ENCODE measurements around the gene HDLBP.

Gene HDLBP

GRCh38 chr2:241218131-241219029, 97.1 kb downstream of the HDLBP start:
- Histone ChIP-seq H3K9me3 (ENCODE audit: control insufficient read depth in 5 of 5, low read length in 5 of 5) (no peaks in the 10 kb centered on the region), H3K4me3 (ENCODE audit: low read depth in 1 of 5, low read length in 5 of 5) (peak overlapping the region; percentile 51 to 63 (median 61)), H3K4me1 (ENCODE audit: control insufficient read depth in 5 of 5, insufficient read depth in 5 of 5, low read length in 5 of 5) (peaks cover 0 to 16% (median 14%) of the 10 kb centered on the region in 5 donors), H3K27ac (ENCODE audit: low read depth, low read length) (no peak overlapping the region), H3K27me3 (ENCODE audit: control insufficient read depth in 5 of 5, insufficient read depth in 4 of 5, low read length in 5 of 5) (peaks cover 0 to 2% (median 0%) of the 10 kb centered on the region in 5 donors), H3K9ac (ENCODE audit: low read length in 5 of 5) (peak overlapping the region in 3 of 5 donors; percentile 47 to 70 (median 48)), H3K36me3 (ENCODE audit: control insufficient read depth in 5 of 5, insufficient read depth in 5 of 5, low read length in 5 of 5) (no peaks in the 10 kb centered on the region)

DNA sequence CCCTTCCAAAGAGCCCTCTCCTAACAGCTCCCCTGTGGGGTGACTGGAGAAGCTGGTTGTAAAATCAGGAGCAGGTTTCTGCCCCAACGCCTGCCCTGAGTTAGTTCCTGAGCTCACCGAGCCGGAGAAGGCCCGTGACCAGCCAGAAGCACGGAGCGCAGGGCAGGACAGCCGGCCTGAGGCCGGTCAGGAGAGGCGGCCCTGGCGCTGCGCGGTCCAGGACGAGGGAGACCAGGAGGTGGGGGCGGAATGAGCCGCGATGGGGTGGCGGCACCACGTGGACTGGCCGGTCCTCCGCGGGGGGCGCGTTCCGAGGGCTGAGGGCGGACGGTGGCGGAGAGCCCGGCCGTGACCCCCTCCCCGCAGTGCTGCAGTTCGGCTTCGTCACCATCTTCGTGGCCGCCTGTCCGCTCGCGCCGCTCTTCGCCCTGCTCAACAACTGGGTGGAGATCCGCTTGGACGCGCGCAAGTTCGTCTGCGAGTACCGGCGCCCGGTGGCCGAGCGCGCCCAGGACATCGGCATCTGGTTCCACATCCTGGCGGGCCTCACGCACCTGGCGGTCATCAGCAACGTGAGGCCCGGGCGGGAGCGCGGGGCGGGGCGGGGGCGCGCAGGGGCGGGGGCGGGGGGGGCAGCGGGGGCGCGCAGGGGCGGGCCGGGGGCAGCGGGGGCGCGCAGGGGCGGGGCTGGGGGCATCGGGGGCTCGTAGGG, 98.0 kb downstream of the HDLBP start:
- H3K4me1 ChIP-seq (ENCODE audit: control insufficient read depth in 5 of 5, insufficient read depth in 5 of 5, low read length in 5 of 5) = peaks cover 0 to 15% (median 14%) of the 10 kb centered on the region in 5 donors
- H3K27me3 ChIP-seq (ENCODE audit: control insufficient read depth in 5 of 5, insufficient read depth in 4 of 5, low read length in 5 of 5) = peaks cover 0 to 3% (median 0%) of the 10 kb centered on the region in 5 donors
- peak overlapping the region in 1 of 5 donors; percentile 45 for H3K9ac ChIP-seq (ENCODE audit: low read length in 5 of 5)
- peak overlapping the region; percentile 37 for H3K27ac ChIP-seq (ENCODE audit: low read depth, low read length)
- peak overlapping the region in 4 of 5 donors; percentile 56 to 69 (median 61) for H3K4me3 ChIP-seq (ENCODE audit: low read depth in 1 of 5, low read length in 5 of 5)
- H3K9me3 ChIP-seq (ENCODE audit: control insufficient read depth in 5 of 5, low read length in 5 of 5) = no peaks in the 10 kb centered on the region
- H3K36me3 ChIP-seq (ENCODE audit: control insufficient read depth in 5 of 5, insufficient read depth in 5 of 5, low read length in 5 of 5) = no peaks in the 10 kb centered on the region

- H3K27ac ChIP-seq (ENCODE audit: low read depth, low read length) = no peak overlapping the region
- H3K9me3 ChIP-seq (ENCODE audit: control insufficient read depth in 5 of 5, low read length in 5 of 5) = no peaks in the 10 kb centered on the region
- no peaks in the 10 kb centered on the region for H3K36me3 ChIP-seq (ENCODE audit: control insufficient read depth in 5 of 5, insufficient read depth in 5 of 5, low read length in 5 of 5)
- H3K4me1 ChIP-seq (ENCODE audit: control insufficient read depth in 5 of 5, insufficient read depth in 5 of 5, low read length in 5 of 5) = peaks cover 0 to 15% (median 14%) of the 10 kb centered on the region in 5 donors
- peaks cover 0 to 4% (median 0%) of the 10 kb centered on the region in 5 donors for H3K27me3 ChIP-seq (ENCODE audit: control insufficient read depth in 5 of 5, insufficient read depth in 4 of 5, low read length in 5 of 5)
- H3K9ac ChIP-seq (ENCODE audit: low read length in 5 of 5) = no peak overlapping the region
- H3K4me3 ChIP-seq (ENCODE audit: low read depth in 1 of 5, low read length in 5 of 5) = no peak overlapping the region
Observed at GRCh38 chr2:241216211-241216761, 99.2 kb downstream of the HDLBP start.

DNA sequence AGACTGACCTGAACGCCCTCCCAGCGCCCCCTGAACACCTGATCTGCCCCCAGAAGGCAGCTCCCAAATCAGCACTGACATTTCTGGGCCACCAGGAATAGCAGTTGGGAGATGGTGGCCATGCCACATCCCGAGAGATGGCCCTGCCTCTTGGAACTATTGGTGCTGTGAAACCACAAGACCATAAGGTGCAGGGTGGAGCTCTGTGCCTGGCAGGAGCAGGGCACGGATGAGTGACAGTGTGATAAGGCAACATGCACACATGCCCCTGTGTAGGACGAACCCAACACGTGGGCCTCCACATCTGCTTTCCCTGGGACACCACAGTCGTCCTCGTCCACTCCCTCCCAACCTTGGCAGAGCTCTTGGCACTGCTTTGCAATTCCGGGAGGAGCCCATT, 100.1 kb downstream of the HDLBP start:
- peaks cover 0 to 4% (median 0%) of the 10 kb centered on the region in 5 donors for H3K27me3 ChIP-seq (ENCODE audit: control insufficient read depth in 5 of 5, insufficient read depth in 4 of 5, low read length in 5 of 5)
- no peaks in the 10 kb centered on the region for H3K36me3 ChIP-seq (ENCODE audit: control insufficient read depth in 5 of 5, insufficient read depth in 5 of 5, low read length in 5 of 5)
- no peak overlapping the region for H3K9ac ChIP-seq (ENCODE audit: low read length in 5 of 5)
- no peak overlapping the region for H3K4me3 ChIP-seq (ENCODE audit: low read depth in 1 of 5, low read length in 5 of 5)
- H3K27ac ChIP-seq (ENCODE audit: low read depth, low read length) = no peak overlapping the region
- H3K4me1 ChIP-seq (ENCODE audit: control insufficient read depth in 5 of 5, insufficient read depth in 5 of 5, low read length in 5 of 5) = peaks cover 0 to 15% (median 14%) of the 10 kb centered on the region in 5 donors
- H3K9me3 ChIP-seq (ENCODE audit: control insufficient read depth in 5 of 5, low read length in 5 of 5) = no peaks in the 10 kb centered on the region

GRCh38 chr2:241214766-241215165, 100.7 kb downstream of the HDLBP start:
- H3K27ac ChIP-seq (ENCODE audit: low read depth, low read length) = no peak overlapping the region
- H3K36me3 ChIP-seq (ENCODE audit: control insufficient read depth in 5 of 5, insufficient read depth in 5 of 5, low read length in 5 of 5) = no peaks in the 10 kb centered on the region
- H3K4me1 ChIP-seq (ENCODE audit: control insufficient read depth in 5 of 5, insufficient read depth in 5 of 5, low read length in 5 of 5) = peaks cover 0 to 15% (median 14%) of the 10 kb centered on the region in 5 donors
- no peak overlapping the region for H3K4me3 ChIP-seq (ENCODE audit: low read depth in 1 of 5, low read length in 5 of 5)
- H3K27me3 ChIP-seq (ENCODE audit: control insufficient read depth in 5 of 5, insufficient read depth in 4 of 5, low read length in 5 of 5) = peaks cover 0 to 4% (median 0%) of the 10 kb centered on the region in 5 donors
- no peaks in the 10 kb centered on the region for H3K9me3 ChIP-seq (ENCODE audit: control insufficient read depth in 5 of 5, low read length in 5 of 5)
- H3K9ac ChIP-seq (ENCODE audit: low read length in 5 of 5) = no peak overlapping the region

- H3K9me3 ChIP-seq (ENCODE audit: control insufficient read depth in 5 of 5, low read length in 5 of 5) = no peaks in the 10 kb centered on the region
- peaks cover 0 to 4% (median 0%) of the 10 kb centered on the region in 5 donors for H3K27me3 ChIP-seq (ENCODE audit: control insufficient read depth in 5 of 5, insufficient read depth in 4 of 5, low read length in 5 of 5)
- peaks cover 0 to 14% (median 12%) of the 10 kb centered on the region in 5 donors for H3K4me1 ChIP-seq (ENCODE audit: control insufficient read depth in 5 of 5, insufficient read depth in 5 of 5, low read length in 5 of 5)
- no peak overlapping the region for H3K4me3 ChIP-seq (ENCODE audit: low read depth in 1 of 5, low read length in 5 of 5)
- H3K27ac ChIP-seq (ENCODE audit: low read depth, low read length) = no peak overlapping the region
- no peaks in the 10 kb centered on the region for H3K36me3 ChIP-seq (ENCODE audit: control insufficient read depth in 5 of 5, insufficient read depth in 5 of 5, low read length in 5 of 5)
- no peak overlapping the region for H3K9ac ChIP-seq (ENCODE audit: low read length in 5 of 5)
Observed at GRCh38 chr2:241214209-241214608, 101.3 kb downstream of the HDLBP start.

DNA sequence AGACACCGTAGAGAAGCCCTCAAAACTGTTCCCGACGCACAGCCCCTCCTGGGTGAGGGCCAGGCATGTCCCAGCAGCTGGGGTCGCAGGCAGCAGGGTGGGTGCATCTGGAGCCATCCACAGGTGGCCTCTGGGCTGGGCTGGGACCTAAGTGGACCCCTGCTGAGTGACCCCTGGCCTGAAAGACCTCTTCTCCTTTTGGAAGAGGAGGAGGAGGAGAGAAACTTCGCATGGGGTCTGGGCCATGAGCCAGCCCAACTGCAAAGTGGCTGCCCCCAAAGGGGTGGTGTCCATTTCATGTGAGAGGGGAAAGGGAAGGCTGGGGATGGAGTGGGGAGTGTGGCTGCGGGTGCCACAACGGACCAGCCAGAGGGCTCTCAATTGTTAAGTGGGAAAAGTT, 101.9 kb downstream of the HDLBP start:
- Histone ChIP-seq H3K36me3 (ENCODE audit: control insufficient read depth in 5 of 5, insufficient read depth in 5 of 5, low read length in 5 of 5) (no peaks in the 10 kb centered on the region), H3K9ac (ENCODE audit: low read length in 5 of 5) (no peak overlapping the region), H3K4me1 (ENCODE audit: control insufficient read depth in 5 of 5, insufficient read depth in 5 of 5, low read length in 5 of 5) (peaks cover 0 to 9% (median 6%) of the 10 kb centered on the region in 5 donors), H3K27me3 (ENCODE audit: control insufficient read depth in 5 of 5, insufficient read depth in 4 of 5, low read length in 5 of 5) (peaks cover 0 to 4% (median 0%) of the 10 kb centered on the region in 5 donors), H3K27ac (ENCODE audit: low read depth, low read length) (no peak overlapping the region), H3K9me3 (ENCODE audit: control insufficient read depth in 5 of 5, low read length in 5 of 5) (no peaks in the 10 kb centered on the region), H3K4me3 (ENCODE audit: low read depth in 1 of 5, low read length in 5 of 5) (no peak overlapping the region)

DNA sequence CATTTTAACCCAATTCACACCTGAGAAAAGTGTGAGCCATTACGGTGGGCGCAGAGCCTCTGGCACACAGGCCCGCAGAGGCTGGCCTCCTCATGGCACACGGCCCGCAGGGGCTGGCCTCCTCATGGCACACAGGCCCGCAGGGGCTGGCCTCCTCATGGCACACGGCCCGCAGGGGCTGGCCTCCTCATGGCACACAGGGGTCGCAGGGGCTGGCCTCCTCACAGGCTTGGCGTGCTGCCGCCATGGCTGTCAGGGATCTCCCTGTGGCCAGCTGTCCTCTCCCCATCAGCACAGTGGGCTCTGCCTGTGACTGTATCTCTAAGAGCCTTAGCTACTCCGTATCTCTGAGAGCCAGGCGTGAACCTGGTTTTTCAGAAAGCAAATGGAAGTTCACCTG, 102.4 kb downstream of the HDLBP start:
- no peak overlapping the region for H3K27ac ChIP-seq (ENCODE audit: low read depth, low read length)
- H3K27me3 ChIP-seq (ENCODE audit: control insufficient read depth in 5 of 5, insufficient read depth in 4 of 5, low read length in 5 of 5) = peaks cover 0 to 4% (median 0%) of the 10 kb centered on the region in 5 donors
- H3K4me1 ChIP-seq (ENCODE audit: control insufficient read depth in 5 of 5, insufficient read depth in 5 of 5, low read length in 5 of 5) = peaks cover 0 to 7% (median 4%) of the 10 kb centered on the region in 5 donors
- H3K36me3 ChIP-seq (ENCODE audit: control insufficient read depth in 5 of 5, insufficient read depth in 5 of 5, low read length in 5 of 5) = no peaks in the 10 kb centered on the region
- H3K9me3 ChIP-seq (ENCODE audit: control insufficient read depth in 5 of 5, low read length in 5 of 5) = no peaks in the 10 kb centered on the region
- no peak overlapping the region for H3K4me3 ChIP-seq (ENCODE audit: low read depth in 1 of 5, low read length in 5 of 5)
- no peak overlapping the region for H3K9ac ChIP-seq (ENCODE audit: low read length in 5 of 5)

GRCh38 chr2:241211276-241211675, 104.2 kb downstream of the HDLBP start:
- Histone ChIP-seq H3K9ac (ENCODE audit: low read length in 5 of 5) (no peak overlapping the region), H3K36me3 (ENCODE audit: control insufficient read depth in 5 of 5, insufficient read depth in 5 of 5, low read length in 5 of 5) (no peaks in the 10 kb centered on the region), H3K27ac (ENCODE audit: low read depth, low read length) (no peak overlapping the region), H3K9me3 (ENCODE audit: control insufficient read depth in 5 of 5, low read length in 5 of 5) (no peaks in the 10 kb centered on the region), H3K4me1 (ENCODE audit: control insufficient read depth in 5 of 5, insufficient read depth in 5 of 5, low read length in 5 of 5) (no peaks in the 10 kb centered on the region), H3K4me3 (ENCODE audit: low read depth in 1 of 5, low read length in 5 of 5) (no peak overlapping the region), H3K27me3 (ENCODE audit: control insufficient read depth in 5 of 5, insufficient read depth in 4 of 5, low read length in 5 of 5) (peaks cover 0 to 4% (median 0%) of the 10 kb centered on the region in 5 donors)

Measured in subcutaneous abdominal adipose tissue (tissue), 5 donors.